ENCODE results near the gene EPHB1. TPM values are rescaled to one million over a fixed set of nuclear protein-coding genes. Genes with fewer than 3 reads are reported as not detected.
"Not testable (repeated sequence)": the region's sequence is repeated elsewhere in the genome, so short reads cannot be mapped to it uniquely, and the experiment has no call there.

EPHB1 gene
- total RNA-seq, 1 donor from 2014 or later = 8.1 TPM

DNA sequence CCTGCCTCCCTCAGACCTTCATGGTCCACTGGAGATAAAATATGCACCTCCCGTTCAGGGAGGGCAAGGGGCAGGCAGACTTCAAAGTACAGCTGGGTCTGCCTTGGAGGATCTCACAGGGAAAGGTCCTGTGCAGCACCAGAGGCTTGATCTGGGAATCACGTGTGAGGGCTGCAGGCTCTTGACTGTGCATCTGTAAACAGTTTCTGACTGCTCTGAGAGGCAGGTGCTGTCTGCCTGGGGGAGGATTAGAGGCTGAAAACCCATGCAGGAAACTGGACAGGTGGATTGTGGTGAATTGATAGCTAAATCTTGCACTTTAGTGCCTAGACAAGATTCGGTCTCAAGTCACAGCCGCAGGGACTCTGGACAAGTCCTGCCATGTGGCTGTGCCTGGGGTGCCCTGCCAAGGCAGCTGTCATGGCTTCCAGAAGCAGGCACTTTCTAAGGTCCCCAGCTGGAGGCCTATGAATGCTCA is 239.3 kb downstream of the EPHB1 start:
- DNase-seq (ENCODE audit: low spot score) = no peak
- no peak for ATAC-seq

GRCh38 chr3:135034891-135035440 is 239.9 kb downstream of the EPHB1 start:
- ATAC-seq (no peak), DNase-seq (ENCODE audit: low spot score) (no peak)

DNA sequence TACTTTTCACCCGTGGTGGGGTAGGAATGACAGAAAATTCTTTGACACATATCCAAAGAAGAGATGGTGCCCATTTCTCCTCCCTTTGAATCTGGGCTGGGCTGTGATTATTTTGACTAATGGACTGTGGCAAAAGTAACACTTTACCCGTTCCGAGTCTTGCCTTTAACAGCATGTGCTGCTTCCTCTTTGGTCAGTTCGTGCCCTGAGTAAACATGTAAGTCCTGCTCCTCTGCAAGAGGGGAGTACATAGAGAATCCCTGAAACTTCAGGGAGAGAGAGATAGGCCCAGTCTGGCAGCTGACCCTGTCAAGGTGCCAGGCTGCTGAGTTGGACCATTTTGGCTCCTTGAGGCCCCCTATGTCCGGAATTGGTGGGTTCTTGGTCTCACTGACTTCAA is 243.1 kb downstream of the EPHB1 start:
- ATAC-seq (no peak), DNase-seq (ENCODE audit: low spot score) (no peak)

DNA sequence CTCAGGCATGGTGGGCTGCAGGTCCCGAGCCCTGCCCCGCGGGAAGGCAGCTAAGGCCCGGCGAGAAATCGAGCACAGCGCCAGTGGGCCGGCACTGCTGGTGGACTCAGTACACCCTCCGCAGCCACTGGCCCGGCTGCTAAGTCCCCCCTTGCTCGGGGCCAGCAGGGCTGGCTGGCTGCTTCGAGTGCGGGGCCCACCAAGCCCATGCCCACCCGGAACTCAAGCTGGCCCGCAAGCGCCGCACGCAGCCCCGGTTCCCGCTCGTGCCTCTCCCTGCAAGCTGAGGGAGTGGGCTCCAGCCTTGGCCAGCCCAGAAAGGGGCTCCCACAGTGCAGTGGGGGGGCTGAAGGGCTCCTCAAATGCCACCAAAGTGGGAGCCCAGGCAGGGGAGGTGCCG is 244.5 kb downstream of the EPHB1 start:
- not testable (repeated sequence) for DNase-seq (ENCODE audit: low spot score); ATAC-seq

DNA sequence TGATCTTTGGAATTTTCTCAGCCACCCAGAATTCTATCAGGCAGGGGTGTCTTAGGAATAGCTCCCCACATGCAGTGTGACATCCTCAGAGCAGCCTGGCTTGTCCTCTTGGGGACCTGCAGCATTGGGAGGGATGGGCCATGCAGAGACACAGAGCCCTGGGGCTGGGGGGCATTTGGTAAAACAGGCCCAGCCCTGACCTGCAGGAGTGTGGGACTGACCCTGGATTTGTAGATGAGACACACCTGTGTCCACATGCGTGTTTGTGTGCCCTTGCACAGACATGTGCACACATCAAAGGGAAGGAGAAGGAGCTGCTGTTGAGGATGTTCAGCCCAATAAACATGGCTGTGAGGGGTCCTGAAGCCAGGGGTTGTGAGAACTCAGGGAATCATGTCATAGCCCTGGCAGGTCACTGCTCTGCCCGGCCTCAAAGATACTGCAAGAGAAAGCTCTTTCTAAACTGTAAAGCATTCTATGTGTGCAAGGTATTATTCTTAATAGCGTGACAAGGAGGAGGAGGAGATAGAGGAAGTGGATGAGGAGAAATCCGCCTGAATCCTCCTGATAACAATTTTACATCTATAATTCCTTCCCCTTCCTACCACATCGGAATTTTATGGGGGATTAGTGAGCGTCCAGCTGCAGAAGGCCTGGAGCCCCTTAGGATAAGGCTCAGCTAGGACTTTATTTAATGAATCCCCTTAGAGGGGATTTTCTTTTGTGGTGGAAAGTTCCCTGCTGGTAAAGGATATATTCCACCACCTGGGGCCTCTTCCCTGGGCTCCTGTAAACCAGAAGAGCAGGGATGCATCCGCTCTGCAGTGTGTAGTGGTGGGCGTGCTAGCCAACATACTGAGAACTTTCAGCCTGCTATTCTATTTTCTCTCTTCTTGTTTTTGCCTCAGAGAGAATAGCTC is 245.5 kb downstream of the EPHB1 start:
- DNase-seq (ENCODE audit: low spot score) (no peak), ATAC-seq (no peak)

DNA sequence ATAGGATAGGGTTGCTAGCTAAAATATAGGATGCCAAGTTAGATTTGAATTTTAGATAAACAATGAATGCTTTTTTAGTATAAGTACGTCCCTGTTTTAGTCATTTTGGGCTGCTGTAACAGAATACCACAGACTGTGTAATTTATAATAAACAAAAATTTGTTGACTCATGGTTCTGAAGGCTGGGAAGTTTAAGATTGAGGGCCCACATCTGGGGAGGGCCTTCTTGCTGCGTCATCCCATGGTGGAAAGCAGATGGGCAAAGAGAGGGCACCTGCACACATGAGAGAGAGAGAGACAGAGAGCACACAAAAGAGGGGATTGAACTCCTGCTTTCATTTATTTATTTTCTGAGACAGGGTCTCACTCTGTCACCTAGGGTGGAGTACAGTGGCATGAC is 246.5 kb downstream of the EPHB1 start:
- ATAC-seq (no peak), DNase-seq (ENCODE audit: low spot score) (no peak)

GRCh38 chr3:135047061-135047460 is 252.0 kb downstream of the EPHB1 start:
- ATAC-seq (no peak), DNase-seq (ENCODE audit: low spot score) (no peak)

GRCh38 chr3:135050536-135050935 is 255.5 kb downstream of the EPHB1 start:
- no peak for ATAC-seq
- DNase-seq (ENCODE audit: low spot score) = no peak

DNA sequence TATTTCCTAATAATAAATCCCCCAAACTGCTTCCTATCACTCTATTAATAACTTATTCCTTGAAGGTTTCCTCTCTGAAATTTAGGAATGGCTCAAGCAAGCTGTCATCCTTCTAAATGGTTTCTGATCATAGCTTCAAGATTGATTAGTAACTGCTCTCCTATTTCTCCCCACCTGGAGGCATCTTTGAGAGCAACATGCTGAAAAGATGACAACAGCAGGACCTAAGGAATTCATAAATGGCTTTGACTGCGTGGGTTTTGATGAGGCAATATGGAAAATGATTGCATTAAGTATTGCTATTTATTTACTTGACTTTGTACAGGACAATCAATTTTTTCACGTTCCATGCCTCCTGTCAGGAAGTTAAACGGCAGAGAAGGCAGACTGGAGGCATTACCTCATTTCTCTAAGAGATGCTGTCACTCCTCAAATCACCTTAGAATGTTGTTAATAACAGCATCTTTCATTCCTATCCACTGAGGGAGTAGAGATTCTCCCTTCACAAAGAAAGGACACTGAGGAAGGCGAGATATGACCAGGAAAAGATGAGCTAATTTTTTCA is 256.4 kb downstream of the EPHB1 start:
- ATAC-seq = no peak
- no peak for DNase-seq (ENCODE audit: low spot score)

DNA sequence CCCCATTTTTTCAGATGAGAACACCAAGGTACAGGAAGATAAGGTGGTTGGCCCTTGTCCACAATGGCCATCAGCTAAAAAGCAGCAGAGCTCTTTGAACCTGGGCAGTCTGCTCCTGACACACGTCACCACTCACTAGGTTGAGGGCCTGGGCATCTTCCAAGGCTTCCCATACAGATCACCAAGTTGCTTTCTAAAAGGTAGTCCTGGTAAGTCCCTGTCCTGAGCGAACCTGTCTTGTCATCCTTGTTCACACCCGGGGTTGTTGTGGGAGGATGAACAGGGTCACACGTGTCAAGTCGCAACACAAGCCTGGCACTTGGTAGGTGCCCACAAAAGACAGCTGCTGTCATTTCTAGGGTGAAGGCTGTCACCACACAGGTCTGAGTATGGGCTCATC is 260.4 kb downstream of the EPHB1 start:
- ATAC-seq (no peak), DNase-seq (ENCODE audit: low spot score) (no peak)

- ATAC-seq = no peak
- DNase-seq (ENCODE audit: low spot score) = no peak
These were observed 261.1 kb downstream of the EPHB1 start for GRCh38 chr3:135056084-135056730.

DNA sequence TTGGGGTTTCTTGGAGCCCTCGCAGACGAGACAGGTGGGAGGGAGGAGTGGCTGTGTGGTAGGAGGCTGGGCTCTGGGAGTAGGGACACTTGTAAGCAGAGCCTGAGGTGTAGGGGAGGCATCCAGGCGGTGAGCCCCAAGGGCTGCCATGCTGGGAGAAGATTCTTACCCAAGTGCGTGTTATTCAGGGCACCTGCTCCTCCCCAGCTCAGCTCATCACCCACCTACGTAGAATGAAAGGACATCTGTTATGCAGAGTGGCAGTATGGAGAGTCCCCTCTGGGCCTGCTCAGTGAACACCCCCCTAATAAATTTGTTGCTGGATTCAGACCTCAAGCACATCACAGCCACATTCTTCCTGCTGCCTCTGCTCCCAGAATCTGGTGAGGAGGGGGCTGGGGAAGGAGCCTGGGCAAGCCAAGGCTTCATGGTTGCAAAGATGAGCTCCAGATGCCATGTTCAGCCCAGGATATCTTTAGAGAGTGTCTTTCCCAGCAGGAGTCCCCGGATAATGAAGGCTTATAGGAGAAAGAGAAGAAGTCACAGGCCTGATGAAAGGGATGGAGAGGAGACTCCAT is 261.8 kb downstream of the EPHB1 start:
- ATAC-seq (no peak), DNase-seq (ENCODE audit: low spot score) (no peak)

DNA sequence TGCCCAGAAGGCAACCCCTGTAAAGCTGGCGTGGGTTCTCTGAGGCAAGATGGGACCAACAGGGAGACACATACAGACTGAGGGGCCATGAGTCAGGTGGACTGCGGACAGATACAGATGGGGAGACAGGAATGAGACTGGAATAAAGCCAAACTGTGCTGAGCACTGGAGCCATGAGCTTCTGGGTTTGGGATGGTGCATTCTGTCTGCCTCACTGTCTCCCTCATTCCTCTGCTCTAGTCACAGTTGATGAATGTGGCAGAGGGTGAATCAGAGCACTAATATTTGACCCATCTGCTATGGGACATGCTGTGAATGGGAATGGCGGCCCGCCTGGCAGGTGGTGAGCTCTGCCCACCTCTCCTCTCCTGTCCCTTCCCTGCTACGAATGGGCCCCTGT is 262.9 kb downstream of the EPHB1 start:
- DNase-seq (ENCODE audit: low spot score) = no peak
- no peak for ATAC-seq

GRCh38 chr3:135059580-135059979 is 264.5 kb downstream of the EPHB1 start:
- ATAC-seq (no peak), DNase-seq (ENCODE audit: low spot score) (no peak)

DNA sequence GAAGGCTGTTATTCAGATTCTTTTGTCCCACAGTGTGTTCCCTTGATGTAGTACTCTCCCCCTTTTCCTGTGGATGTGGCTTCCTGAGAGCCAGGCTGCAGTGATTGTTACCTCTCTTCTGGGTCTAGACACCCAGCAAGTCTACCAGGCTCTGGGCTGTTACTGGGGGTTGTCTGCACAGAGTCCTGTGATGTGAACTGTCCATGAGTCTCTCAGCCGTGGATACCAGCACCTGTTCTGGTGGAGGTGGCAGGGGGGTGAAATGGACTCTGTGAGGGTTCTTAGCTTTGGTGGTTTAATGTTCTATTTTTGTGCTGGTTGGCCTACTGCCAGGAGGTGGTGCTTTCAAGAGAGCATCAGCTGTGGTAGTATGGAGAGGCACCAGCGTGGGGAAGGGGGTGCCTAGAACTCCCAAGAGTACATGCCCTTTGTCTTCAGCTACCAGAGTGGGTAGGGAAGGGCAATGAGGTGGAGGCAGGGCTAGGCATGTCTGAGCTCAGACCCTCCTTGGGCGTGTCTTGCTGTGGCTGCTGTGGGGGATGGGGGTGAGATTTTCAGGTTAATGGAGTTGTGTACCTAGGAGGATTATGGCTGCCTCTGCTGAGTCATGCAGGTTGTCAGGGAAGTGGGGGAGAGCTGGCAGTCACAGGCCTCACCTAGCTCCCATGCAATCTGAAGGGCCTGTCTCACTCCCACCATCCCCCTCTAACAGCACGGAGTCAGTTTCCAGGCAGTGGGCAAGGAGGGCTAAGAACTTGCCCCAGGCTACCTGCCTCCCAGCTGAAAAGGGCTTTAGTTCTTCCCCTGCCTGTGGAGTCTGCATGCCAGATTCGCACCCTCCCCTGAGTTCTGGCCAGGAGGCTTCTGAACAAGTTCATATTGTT is 272.0 kb downstream of the EPHB1 start:
- ATAC-seq; DNase-seq (ENCODE audit: low spot score): not testable (repeated sequence)

GRCh38 chr3:135068011-135068410 is 273.0 kb downstream of the EPHB1 start:
- no peak for DNase-seq (ENCODE audit: low spot score)
- no peak for ATAC-seq

- no peak for DNase-seq (ENCODE audit: low spot score)
- no peak for ATAC-seq
These were observed 274.3 kb downstream of the EPHB1 start for GRCh38 chr3:135069406-135069805.

DNA sequence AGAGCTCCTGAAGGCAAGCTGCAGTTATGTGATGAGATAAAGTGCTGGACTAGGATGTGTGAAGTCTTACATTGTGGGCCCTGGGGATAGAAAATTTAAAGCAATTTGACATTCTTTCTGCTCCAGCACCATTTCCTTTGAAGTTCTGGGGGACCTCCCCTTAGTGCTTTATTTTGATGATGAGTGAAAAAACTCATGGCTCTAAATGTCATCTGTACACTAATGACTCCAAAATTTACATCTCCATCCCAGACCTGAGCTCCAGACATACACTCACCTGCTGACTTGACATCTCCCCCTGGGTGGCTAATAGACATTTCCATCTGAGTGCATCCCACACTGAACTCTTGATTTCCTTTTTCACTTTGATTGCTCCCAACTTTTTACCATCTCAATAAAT is 276.4 kb downstream of the EPHB1 start:
- no peak for DNase-seq (ENCODE audit: low spot score)
- ATAC-seq = no peak

DNA sequence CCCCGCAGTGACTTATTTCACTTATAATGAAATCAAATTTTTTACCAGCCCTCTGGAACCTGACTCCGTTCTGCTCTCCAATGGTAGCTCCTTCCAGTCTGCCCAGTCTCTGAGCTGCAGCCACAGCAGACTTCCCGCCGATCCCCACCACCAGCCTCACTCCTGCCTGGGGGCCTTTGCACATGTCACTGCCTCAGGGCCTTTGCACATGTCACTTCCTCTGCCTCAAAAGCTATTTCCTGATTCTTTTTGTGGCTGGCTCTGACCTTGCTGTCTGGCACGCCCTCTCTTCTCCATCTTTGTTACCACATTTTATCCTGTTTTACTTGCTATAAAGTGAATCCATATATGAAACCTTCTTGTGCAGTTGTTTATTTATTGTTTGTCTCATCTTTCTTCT is 277.4 kb downstream of the EPHB1 start:
- ATAC-seq = no peak

DNA sequence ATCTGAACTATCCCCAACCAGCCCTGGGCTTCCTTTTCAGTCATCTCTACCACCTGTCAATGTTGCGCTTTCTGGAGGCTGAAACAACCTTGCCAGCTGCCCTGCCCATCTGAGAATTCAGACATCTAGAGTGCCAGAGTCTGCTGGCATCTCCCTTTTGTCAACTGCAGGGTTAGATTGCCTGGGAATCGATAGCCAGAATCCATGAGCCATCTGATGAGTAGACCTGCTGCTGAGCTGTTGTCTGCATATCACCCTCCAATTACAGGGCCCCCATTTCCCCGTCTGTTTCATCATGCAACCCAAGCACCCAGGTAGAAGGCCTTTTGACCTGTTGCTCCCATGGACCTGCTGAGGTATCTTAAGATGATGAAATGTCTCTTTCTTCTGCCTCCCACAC is 280.1 kb downstream of the EPHB1 start:
- ATAC-seq (no peak), DNase-seq (ENCODE audit: low spot score) (no peak)

More for the DNA sequence above, 277.4 kb downstream of the EPHB1 start:
- no peak for DNase-seq (ENCODE audit: low spot score)
